Peyer's patch (tissue), 4 donors: ENCODE results near the gene BASP1.
"Not testable (repeated sequence)": the region's sequence is repeated elsewhere in the genome, so short reads cannot be mapped to it uniquely, and the experiment has no call there.

Experiments used
- POLR2A ChIP-seq, 2 donors: fragments of 450-650 bp; IDR thresholded peaks; one replicate each; pipeline ENCODE4 v1.5.1; 2017; ENCODE audit warnings: antibody characterized with exemption in 2 of 2, mild to moderate bottlenecking in 2 of 2, moderate library complexity in 2 of 2
- TF ChIP-seq, protein P1 (sequence below), 6 experiments: fragments of 450-650 bp in 4 of 6; fragments of 200-600 bp in 2 of 6; sonication (generic) in 1 of 6; IDR thresholded peaks; one replicate each; pipeline ENCODE4 v1.5.1; 2017 to 2019; ENCODE audit warnings: antibody characterized with exemption in 6 of 6, mild to moderate bottlenecking in 3 of 6, moderate library complexity in 1 of 6

DNA sequence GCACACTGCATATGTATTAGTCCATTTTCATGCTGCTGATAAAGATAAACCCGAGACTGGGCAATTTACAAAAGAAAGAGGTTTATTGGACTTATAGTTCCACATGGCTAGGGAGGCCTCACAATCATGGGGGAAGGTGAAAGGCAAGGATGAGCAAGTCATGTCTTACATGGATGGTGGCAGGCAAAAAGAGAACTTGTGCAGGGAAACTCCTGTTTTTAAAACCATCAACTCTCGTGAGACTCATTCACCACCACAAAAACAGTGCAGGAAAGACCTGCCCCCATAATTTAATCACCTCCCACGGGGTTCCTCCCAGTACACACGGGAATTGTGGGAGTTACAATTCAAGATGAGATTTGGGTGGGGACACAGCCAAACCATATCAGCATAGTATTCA lies 41.6 kb downstream of the BASP1 start:
- TF ChIP-seq, protein P1, sequence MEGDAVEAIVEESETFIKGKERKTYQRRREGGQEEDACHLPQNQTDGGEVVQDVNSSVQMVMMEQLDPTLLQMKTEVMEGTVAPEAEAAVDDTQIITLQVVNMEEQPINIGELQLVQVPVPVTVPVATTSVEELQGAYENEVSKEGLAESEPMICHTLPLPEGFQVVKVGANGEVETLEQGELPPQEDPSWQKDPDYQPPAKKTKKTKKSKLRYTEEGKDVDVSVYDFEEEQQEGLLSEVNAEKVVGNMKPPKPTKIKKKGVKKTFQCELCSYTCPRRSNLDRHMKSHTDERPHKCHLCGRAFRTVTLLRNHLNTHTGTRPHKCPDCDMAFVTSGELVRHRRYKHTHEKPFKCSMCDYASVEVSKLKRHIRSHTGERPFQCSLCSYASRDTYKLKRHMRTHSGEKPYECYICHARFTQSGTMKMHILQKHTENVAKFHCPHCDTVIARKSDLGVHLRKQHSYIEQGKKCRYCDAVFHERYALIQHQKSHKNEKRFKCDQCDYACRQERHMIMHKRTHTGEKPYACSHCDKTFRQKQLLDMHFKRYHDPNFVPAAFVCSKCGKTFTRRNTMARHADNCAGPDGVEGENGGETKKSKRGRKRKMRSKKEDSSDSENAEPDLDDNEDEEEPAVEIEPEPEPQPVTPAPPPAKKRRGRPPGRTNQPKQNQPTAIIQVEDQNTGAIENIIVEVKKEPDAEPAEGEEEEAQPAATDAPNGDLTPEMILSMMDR (IDR thresholded peaks at IDR 0.05): not testable (repeated sequence)
- not testable (repeated sequence) for TF ChIP-seq POLR2A (IDR thresholded peaks at IDR 0.05)
